ENCODE measurements around the gene GCLC.

GRCh38 chr6:53541900-53542299 is 3.0 kb downstream of the GCLC start:
- TF ChIP-seq CTCF (IDR thresholded peaks at IDR 0.05) (no peak), POLR2AphosphoS5 (IDR thresholded peaks at IDR 0.05) (no peak), POLR2A (IDR thresholded peaks at IDR 0.05) (no peak)
